Measurements from ENCODE around the gene TCHP.

GRCh38 chr12:109921982-109922381 lies 21.9 kb downstream of the TCHP start:
- TF ChIP-seq GATA2 (IDR thresholded peaks at IDR 0.05; ENCODE audit: low read depth, low read length) (no peak), GATA3 (IDR thresholded peaks at IDR 0.05; ENCODE audit: low read depth, low read length) (no peak)

All from SH-SY5Y (cell line).